ENCODE results near the gene SIGLEC7.

DNA sequence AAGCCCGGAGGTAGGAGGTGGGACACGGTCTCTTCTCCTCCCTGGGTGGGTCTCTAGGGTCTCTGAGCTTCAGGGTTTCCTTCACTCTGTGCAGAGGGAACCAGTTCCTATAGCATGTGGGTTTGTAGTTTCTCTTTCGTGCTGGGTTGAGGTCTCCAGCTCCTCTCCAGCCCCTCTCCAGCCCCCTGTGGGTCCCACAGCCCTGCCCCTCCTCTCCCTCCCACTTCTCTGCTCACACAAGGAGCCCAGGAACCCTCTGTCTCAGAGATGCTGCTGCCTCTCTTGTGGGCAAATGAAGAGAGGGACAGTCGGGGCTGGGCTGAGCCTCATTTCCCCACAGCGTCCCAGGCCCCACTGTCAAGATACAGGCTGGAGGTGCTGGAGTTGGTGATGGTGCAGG lies 1.4 kb downstream of the SIGLEC7 start:
- TF ChIP-seq EZH2 (IDR thresholded peaks at IDR 0.05): no peak
- TF ChIP-seq, protein P1, sequence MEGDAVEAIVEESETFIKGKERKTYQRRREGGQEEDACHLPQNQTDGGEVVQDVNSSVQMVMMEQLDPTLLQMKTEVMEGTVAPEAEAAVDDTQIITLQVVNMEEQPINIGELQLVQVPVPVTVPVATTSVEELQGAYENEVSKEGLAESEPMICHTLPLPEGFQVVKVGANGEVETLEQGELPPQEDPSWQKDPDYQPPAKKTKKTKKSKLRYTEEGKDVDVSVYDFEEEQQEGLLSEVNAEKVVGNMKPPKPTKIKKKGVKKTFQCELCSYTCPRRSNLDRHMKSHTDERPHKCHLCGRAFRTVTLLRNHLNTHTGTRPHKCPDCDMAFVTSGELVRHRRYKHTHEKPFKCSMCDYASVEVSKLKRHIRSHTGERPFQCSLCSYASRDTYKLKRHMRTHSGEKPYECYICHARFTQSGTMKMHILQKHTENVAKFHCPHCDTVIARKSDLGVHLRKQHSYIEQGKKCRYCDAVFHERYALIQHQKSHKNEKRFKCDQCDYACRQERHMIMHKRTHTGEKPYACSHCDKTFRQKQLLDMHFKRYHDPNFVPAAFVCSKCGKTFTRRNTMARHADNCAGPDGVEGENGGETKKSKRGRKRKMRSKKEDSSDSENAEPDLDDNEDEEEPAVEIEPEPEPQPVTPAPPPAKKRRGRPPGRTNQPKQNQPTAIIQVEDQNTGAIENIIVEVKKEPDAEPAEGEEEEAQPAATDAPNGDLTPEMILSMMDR (IDR thresholded peaks at IDR 0.05): no peak
